HEK293T (cell line): ENCODE measurements around the gene GOLGA8N.
A peak's percentile ranks its signal among the peaks of the same experiment; 100 is the strongest.

Experiments used
- CTCF ChIA-PET: fragments of 350-600 bp; formaldehyde crosslinking; extraction: SDS; loops from one replicate; lab custom pipeline; 2021; ENCODE audit warnings: antibody characterized with exemption, inconsistent platforms; lab: Yijun Ruan, JAX
- POLR2A ChIA-PET: fragments of 350-600 bp; formaldehyde crosslinking; extraction: SDS; loops from one replicate; lab custom pipeline; 2020; ENCODE audit warnings: antibody characterized with exemption, inconsistent platforms; lab: Yijun Ruan, JAX
- DNase-seq: peaks from one replicate; pipeline ENCODE4 v3.0.0; 2012; ENCODE audit warnings: mixed read lengths; ENCODE audit errors: extremely low spot score
- ARNT ChIP-seq: fragments of 450-650 bp; IDR thresholded peaks from 2 replicates; pipeline ENCODE4 v1.6.1; 2017; ENCODE audit warnings: mild to moderate bottlenecking
- BHLHE40 ChIP-seq: fragments of 450-650 bp; IDR thresholded peaks from 2 replicates; pipeline ENCODE4 v1.6.1; 2016; ENCODE audit warnings: mild to moderate bottlenecking, moderate library complexity, borderline replicate concordance
- CTBP1 ChIP-seq: fragments of 450-650 bp; IDR thresholded peaks from 2 replicates; pipeline ENCODE4 v1.6.1; 2016; ENCODE audit warnings: borderline replicate concordance
- ELF4 ChIP-seq: fragments of 450-650 bp; IDR thresholded peaks from 2 replicates; pipeline ENCODE4 v1.6.1; 2017; ENCODE audit warnings: antibody characterized with exemption
- FOXA1 ChIP-seq: fragments of 450-650 bp; IDR thresholded peaks from 2 replicates; pipeline ENCODE4 v1.6.1; 2016; ENCODE audit warnings: mild to moderate bottlenecking
- FOXK2 ChIP-seq: fragments of 450-650 bp; IDR thresholded peaks from 2 replicates; pipeline ENCODE4 v1.6.1; 2016; ENCODE audit warnings: mild to moderate bottlenecking
- FOXM1 ChIP-seq: fragments of 450-650 bp; IDR thresholded peaks from 2 replicates; pipeline ENCODE4 v1.6.1; 2017; ENCODE audit warnings: mild to moderate bottlenecking, borderline replicate concordance
- HDGF ChIP-seq: fragments of 450-650 bp; IDR thresholded peaks from 2 replicates; pipeline ENCODE4 v1.6.1; 2017; ENCODE audit warnings: antibody characterized with exemption, borderline replicate concordance
- L3MBTL2 ChIP-seq: fragments of 450-650 bp; conservative IDR thresholded peaks from 2 replicates; pipeline ENCODE4 v1.6.1; 2016; ENCODE audit warnings: mild to moderate bottlenecking
- LEF1 ChIP-seq: fragments of 450-650 bp; IDR thresholded peaks from 2 replicates; pipeline ENCODE4 v1.6.1; 2017; ENCODE audit warnings: mild to moderate bottlenecking, borderline replicate concordance
- NFRKB ChIP-seq: fragments of 450-650 bp; IDR thresholded peaks from 2 replicates; pipeline ENCODE4 v1.6.1; 2016; ENCODE audit warnings: mild to moderate bottlenecking, moderate library complexity
- PKNOX1 ChIP-seq: fragments of 450-650 bp; IDR thresholded peaks from 2 replicates; pipeline ENCODE4 v1.6.1; 2016
- SP1 ChIP-seq: fragments of 450-650 bp; IDR thresholded peaks from 2 replicates; pipeline ENCODE4 v1.6.1; 2017
- SUZ12 ChIP-seq: fragments of 450-650 bp; IDR thresholded peaks from 2 replicates; pipeline ENCODE4 v1.6.1; 2016; ENCODE audit warnings: mild to moderate bottlenecking
- TARDBP ChIP-seq: fragments of 450-650 bp; IDR thresholded peaks from 2 replicates; pipeline ENCODE4 v1.6.1; 2016
- ZNF384 ChIP-seq: fragments of 450-650 bp; IDR thresholded peaks from 2 replicates; pipeline ENCODE4 v1.6.1; 2016

GOLGA8N gene

GRCh38 chr15:32649342-32649741 lies 56.1 kb downstream of the GOLGA8N start:
- peak; percentile 23 for DNase-seq
- ChIA-PET CTCF (interaction anchor here (0.7 to 1.0 kb wide), 2 partner anchors 20 to 344 kb away, joined by 3 read pairs; no protein-coding TSS in a partner anchor), POLR2A (no interaction called here)
- TF ChIP-seq LEF1 (no peak), NFRKB (no peak), HDGF (no peak)

DNA sequence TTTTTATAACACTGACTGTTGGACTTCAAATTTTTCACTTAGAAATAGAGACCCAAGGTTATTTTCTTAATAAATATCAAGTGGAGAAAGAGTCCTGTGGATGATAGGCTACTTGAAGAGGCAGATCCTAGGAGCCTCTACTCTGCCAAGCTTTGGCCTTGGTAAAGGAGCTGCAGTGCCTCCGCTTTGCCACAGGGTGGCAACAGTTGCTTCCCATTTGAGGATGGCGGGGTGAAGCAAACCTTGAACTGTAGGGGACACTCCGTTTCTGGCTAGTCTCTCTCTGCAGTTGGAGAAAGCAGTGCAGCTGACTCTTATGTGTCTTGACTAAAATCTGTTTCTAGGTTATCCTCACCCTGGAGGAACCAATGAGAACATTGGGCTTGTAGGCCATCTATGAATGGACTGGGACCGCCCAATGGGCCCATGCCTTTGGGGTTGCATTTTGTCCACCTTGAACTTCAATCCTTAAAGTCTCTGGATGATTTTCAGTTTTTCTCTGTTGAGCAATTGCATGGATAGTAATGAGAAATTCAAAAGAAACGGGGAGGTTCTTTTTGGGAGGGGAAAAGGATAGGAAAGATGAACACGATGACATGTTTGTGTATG lies 58.1 kb downstream of the GOLGA8N start:
- DNase-seq, result peak; percentile 48
- no peak for TF ChIP-seq FOXA1
- no peak for TF ChIP-seq BHLHE40
- no peak for TF ChIP-seq FOXM1
- TF ChIP-seq CTBP1, result no peak
- TF ChIP-seq LEF1, result no peak
- TF ChIP-seq HDGF, result no peak
- TF ChIP-seq SUZ12, result no peak
- no peak for TF ChIP-seq L3MBTL2
- TF ChIP-seq ZNF384, result no peak
- TF ChIP-seq ELF4, result no peak
- POLR2A ChIA-PET, result no interaction called here
- CTCF ChIA-PET, result interaction anchor here (0.7 to 1.0 kb wide), 2 partner anchors 60 to 342 kb away, joined by 3 to 5 read pairs; no protein-coding TSS in a partner anchor

- CTCF ChIA-PET, result no interaction called here
- POLR2A ChIA-PET, result no interaction called here
- TF ChIP-seq PKNOX1, result no peak
- TF ChIP-seq NFRKB, result no peak
- no peak for TF ChIP-seq FOXM1
- no peak for TF ChIP-seq FOXA1
- no peak for TF ChIP-seq TARDBP
- TF ChIP-seq CTBP1, result no peak
- TF ChIP-seq FOXK2, result no peak
- TF ChIP-seq L3MBTL2, result no peak
- TF ChIP-seq ARNT, result no peak
- TF ChIP-seq ELF4, result no peak
- no peak for TF ChIP-seq HDGF
- TF ChIP-seq ZNF384, result no peak
- TF ChIP-seq SUZ12, result no peak
- TF ChIP-seq SP1, result no peak
- TF ChIP-seq LEF1, result no peak
- TF ChIP-seq BHLHE40, result no peak
- no peak for DNase-seq
Measured at GRCh38 chr15:32652178-32652577, 58.9 kb downstream of the GOLGA8N start.

DNA sequence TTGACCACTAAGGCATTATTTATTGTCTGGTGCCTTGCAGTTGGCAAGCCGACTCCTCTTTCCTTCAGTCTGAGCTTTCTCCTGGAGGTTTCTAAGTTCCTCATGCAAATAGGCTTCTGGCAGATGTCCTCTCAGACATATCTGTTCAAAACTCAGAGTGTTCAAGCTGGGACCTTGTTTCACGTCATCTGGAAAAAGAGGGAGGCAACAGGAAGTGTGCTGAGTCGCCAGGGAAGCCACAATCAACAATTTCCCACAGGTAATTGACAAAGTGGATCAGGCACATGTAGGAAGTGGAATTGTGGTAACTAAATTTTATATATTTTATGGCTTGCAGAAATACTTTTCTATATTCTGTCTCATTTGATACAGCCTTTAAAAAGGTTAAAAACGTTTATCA lies 62.8 kb downstream of the GOLGA8N start:
- TF ChIP-seq ARNT (no peak), BHLHE40 (no peak), ZNF384 (no peak), PKNOX1 (no peak), CTBP1 (no peak), FOXK2 (no peak), SP1 (no peak), SUZ12 (no peak), TARDBP (no peak), LEF1 (no peak), L3MBTL2 (no peak), FOXM1 (no peak), ELF4 (no peak), NFRKB (no peak), HDGF (no peak), FOXA1 (no peak)
- ChIA-PET CTCF (interaction anchor here (0.9 kb wide), 1 partner anchor 271 kb away, joined by 5 read pairs; no protein-coding TSS in a partner anchor), POLR2A (no interaction called here)
- DNase-seq, result no peak

DNA sequence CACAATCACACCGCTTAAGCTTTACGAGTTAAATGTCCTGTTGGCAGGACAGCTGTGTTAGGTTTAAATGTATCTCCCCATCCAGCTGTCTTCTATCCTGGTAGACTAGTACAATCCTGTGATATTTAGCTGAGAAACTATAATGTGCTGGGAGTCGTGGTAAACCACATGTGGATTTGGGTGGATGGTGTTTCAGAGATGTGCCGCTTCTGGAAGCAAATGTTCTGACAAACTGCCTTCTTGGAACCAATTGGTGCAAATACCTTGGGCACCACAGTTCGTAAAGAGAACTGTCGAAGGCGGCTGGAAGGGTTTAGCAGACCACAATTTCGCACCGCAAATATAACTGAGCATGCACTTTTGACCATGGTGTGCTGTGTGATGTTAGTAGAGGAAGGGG lies 63.2 kb downstream of the GOLGA8N start:
- DNase-seq, result no peak
- no peak for TF ChIP-seq SP1
- no peak for TF ChIP-seq TARDBP
- TF ChIP-seq BHLHE40, result no peak
- TF ChIP-seq FOXM1, result no peak
- TF ChIP-seq ZNF384, result no peak
- TF ChIP-seq SUZ12, result no peak
- TF ChIP-seq CTBP1, result no peak
- TF ChIP-seq FOXA1, result no peak
- POLR2A ChIA-PET, result no interaction called here
- CTCF ChIA-PET, result no interaction called here
